SK-N-SH (cell line): ENCODE measurements around the gene TADA2B.

ENCODE experiments used
- ELF1 ChIP-seq: IDR thresholded peaks from 2 replicates; pipeline ENCODE4 v1.4.0; 2012
- EP300 ChIP-seq, 2 experiments: IDR thresholded peaks; 2 replicates each; pipeline versions ENCODE4 v1.4.0 to v1.6.1; 2012; ENCODE audit warnings: borderline replicate concordance in 1 of 2, low read depth in 1 of 2, low read length in 1 of 2
- EZH2phosphoT487 ChIP-seq: fragments of 200-600 bp; sonication (generic); IDR thresholded peaks from 2 replicates; pipeline ENCODE4 v1.6.1; 2017; ENCODE audit warnings: low read depth, mixed run types, mild to moderate bottlenecking, antibody characterized with exemption, moderate library complexity, borderline replicate concordance
- GABPA ChIP-seq: IDR thresholded peaks from 2 replicates; pipeline ENCODE4 v1.4.0; 2012; ENCODE audit warnings: low read depth, mild to moderate bottlenecking
- JUND ChIP-seq: IDR thresholded peaks from 2 replicates; pipeline ENCODE4 v1.4.0; 2012
- RAD21 ChIP-seq: IDR thresholded peaks from 2 replicates; pipeline ENCODE4 v1.6.1; 2012; ENCODE audit warnings: mild to moderate bottlenecking, low read length
- RFX5 ChIP-seq: IDR thresholded peaks from 2 replicates; pipeline ENCODE4 v1.6.1; 2012; ENCODE audit warnings: mild to moderate bottlenecking, improper control_type of control experiment, low read length
- SIN3A ChIP-seq: IDR thresholded peaks from 2 replicates; pipeline ENCODE4 v1.6.1; 2012; ENCODE audit warnings: low read depth, mild to moderate bottlenecking, low read length, moderate library complexity, borderline replicate concordance
- TAF1 ChIP-seq: IDR thresholded peaks from 2 replicates; pipeline ENCODE4 v1.6.1; 2012; ENCODE audit warnings: low read depth, mild to moderate bottlenecking, low read length, moderate library complexity, borderline replicate concordance
- TF ChIP-seq, protein P1 (sequence below): IDR thresholded peaks from 2 replicates; pipeline ENCODE4 v1.6.1; 2012; ENCODE audit warnings: mild to moderate bottlenecking, low read depth, low read length, moderate library complexity
- TF ChIP-seq, protein P2 (sequence below): fragments of 200-600 bp; sonication (generic); IDR thresholded peaks from 2 replicates; pipeline ENCODE4 v1.6.1; 2017; ENCODE audit warnings: antibody characterized with exemption, mild to moderate bottlenecking, moderate library complexity
- TF ChIP-seq, protein P3 (sequence below): IDR thresholded peaks from 2 replicates; pipeline ENCODE4 v1.4.0; 2012; ENCODE audit warnings: low read depth, borderline replicate concordance
- TF ChIP-seq, protein P4 (sequence below): fragments of 150-350 bp; IDR thresholded peaks from 2 replicates; pipeline ENCODE4 v1.6.1; 2017; ENCODE audit warnings: antibody characterized with exemption, low read length, low read depth, borderline replicate concordance
- TF ChIP-seq, protein P5 (sequence below): IDR thresholded peaks from 2 replicates; pipeline ENCODE4 v1.4.0; 2012; ENCODE audit warnings: low read depth

DNA sequence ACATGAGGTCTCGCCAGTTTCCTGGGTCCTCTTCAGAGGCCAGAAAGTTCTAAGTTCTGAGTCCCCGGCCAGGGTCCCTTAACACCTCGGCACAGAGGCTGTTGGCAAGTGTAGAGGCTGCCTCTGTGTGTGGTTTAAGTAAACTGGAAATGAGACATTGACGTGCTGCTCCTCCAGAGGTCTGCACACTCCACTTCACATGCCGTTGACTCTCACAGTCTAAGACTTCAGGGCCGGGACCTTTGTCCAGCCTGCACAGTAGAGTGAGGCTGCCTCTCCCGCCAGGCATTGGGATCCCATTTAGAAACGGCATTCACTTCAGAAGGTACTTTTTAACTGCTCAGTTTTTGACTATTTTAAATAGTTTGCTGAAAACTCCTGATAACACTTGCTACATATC is 10.6 kb upstream of the TADA2B start:
- TF ChIP-seq, protein P1, sequence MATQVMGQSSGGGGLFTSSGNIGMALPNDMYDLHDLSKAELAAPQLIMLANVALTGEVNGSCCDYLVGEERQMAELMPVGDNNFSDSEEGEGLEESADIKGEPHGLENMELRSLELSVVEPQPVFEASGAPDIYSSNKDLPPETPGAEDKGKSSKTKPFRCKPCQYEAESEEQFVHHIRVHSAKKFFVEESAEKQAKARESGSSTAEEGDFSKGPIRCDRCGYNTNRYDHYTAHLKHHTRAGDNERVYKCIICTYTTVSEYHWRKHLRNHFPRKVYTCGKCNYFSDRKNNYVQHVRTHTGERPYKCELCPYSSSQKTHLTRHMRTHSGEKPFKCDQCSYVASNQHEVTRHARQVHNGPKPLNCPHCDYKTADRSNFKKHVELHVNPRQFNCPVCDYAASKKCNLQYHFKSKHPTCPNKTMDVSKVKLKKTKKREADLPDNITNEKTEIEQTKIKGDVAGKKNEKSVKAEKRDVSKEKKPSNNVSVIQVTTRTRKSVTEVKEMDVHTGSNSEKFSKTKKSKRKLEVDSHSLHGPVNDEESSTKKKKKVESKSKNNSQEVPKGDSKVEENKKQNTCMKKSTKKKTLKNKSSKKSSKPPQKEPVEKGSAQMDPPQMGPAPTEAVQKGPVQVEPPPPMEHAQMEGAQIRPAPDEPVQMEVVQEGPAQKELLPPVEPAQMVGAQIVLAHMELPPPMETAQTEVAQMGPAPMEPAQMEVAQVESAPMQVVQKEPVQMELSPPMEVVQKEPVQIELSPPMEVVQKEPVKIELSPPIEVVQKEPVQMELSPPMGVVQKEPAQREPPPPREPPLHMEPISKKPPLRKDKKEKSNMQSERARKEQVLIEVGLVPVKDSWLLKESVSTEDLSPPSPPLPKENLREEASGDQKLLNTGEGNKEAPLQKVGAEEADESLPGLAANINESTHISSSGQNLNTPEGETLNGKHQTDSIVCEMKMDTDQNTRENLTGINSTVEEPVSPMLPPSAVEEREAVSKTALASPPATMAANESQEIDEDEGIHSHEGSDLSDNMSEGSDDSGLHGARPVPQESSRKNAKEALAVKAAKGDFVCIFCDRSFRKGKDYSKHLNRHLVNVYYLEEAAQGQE: no peak
- TF ChIP-seq, protein P2, sequence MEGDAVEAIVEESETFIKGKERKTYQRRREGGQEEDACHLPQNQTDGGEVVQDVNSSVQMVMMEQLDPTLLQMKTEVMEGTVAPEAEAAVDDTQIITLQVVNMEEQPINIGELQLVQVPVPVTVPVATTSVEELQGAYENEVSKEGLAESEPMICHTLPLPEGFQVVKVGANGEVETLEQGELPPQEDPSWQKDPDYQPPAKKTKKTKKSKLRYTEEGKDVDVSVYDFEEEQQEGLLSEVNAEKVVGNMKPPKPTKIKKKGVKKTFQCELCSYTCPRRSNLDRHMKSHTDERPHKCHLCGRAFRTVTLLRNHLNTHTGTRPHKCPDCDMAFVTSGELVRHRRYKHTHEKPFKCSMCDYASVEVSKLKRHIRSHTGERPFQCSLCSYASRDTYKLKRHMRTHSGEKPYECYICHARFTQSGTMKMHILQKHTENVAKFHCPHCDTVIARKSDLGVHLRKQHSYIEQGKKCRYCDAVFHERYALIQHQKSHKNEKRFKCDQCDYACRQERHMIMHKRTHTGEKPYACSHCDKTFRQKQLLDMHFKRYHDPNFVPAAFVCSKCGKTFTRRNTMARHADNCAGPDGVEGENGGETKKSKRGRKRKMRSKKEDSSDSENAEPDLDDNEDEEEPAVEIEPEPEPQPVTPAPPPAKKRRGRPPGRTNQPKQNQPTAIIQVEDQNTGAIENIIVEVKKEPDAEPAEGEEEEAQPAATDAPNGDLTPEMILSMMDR: no peak
- TF ChIP-seq RAD21 (no peak), GABPA (no peak), RFX5 (no peak), TAF1 (no peak), EZH2phosphoT487 (no peak), EP300 (IDR thresholded peaks at IDR 0.05; ENCODE audit: borderline replicate concordance in 1 of 2, low read depth in 1 of 2, low read length in 1 of 2) (no peak), SIN3A (no peak), ELF1 (no peak), JUND (no peak)
- TF ChIP-seq, protein P3, sequence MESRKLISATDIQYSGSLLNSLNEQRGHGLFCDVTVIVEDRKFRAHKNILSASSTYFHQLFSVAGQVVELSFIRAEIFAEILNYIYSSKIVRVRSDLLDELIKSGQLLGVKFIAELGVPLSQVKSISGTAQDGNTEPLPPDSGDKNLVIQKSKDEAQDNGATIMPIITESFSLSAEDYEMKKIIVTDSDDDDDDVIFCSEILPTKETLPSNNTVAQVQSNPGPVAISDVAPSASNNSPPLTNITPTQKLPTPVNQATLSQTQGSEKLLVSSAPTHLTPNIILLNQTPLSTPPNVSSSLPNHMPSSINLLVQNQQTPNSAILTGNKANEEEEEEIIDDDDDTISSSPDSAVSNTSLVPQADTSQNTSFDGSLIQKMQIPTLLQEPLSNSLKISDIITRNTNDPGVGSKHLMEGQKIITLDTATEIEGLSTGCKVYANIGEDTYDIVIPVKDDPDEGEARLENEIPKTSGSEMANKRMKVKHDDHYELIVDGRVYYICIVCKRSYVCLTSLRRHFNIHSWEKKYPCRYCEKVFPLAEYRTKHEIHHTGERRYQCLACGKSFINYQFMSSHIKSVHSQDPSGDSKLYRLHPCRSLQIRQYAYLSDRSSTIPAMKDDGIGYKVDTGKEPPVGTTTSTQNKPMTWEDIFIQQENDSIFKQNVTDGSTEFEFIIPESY: no peak
- TF ChIP-seq, protein P4, sequence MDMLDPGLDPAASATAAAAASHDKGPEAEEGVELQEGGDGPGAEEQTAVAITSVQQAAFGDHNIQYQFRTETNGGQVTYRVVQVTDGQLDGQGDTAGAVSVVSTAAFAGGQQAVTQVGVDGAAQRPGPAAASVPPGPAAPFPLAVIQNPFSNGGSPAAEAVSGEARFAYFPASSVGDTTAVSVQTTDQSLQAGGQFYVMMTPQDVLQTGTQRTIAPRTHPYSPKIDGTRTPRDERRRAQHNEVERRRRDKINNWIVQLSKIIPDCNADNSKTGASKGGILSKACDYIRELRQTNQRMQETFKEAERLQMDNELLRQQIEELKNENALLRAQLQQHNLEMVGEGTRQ: no peak
- TF ChIP-seq, protein P5, sequence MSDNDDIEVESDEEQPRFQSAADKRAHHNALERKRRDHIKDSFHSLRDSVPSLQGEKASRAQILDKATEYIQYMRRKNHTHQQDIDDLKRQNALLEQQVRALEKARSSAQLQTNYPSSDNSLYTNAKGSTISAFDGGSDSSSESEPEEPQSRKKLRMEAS: no peak
